ENCODE data around the gene GNAS.

DNA sequence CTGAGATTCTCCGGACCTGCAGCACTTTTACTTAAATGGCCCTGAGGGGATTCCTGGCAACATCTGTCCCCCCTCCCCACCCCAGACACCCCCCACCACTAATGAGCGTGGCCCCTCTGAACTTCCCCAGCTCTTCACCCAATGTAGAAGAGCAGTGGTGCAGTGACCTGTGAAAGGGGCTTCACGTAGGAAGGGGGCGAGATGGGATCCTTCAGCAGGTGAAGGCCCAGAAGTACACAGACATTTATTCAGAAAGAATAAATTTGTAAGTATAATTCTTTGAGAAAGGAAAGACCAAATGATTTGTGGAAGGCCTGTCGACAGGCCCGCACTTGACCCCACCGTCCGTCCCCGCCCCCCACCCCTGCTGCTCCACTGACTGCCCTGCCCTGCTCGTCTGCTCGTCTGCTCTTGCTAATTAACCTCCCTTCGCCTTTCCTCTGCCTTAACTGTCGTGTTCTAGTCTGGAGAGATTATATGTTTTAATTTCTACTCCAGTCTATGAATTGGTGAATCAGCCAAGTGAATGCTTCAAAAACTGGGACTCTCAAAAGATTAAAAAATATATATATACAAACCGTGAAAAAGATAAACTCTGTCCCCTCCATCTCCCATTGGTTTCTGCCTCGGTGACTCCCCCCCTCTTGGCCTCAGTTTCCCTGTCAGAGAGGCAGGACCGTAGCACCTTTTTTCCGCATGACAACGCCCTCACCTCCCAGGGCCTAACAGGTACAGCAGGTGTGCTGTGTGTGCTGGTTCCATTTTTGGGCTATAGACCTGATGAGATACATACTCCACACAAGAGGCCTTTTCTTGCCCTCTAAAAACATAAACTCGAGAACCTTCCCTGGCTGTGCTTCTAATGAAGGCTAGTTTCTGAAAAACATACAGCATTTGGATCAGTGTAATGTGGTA lies 49.2 kb downstream of the GNAS start:
- TF ChIP-seq, protein P1, sequence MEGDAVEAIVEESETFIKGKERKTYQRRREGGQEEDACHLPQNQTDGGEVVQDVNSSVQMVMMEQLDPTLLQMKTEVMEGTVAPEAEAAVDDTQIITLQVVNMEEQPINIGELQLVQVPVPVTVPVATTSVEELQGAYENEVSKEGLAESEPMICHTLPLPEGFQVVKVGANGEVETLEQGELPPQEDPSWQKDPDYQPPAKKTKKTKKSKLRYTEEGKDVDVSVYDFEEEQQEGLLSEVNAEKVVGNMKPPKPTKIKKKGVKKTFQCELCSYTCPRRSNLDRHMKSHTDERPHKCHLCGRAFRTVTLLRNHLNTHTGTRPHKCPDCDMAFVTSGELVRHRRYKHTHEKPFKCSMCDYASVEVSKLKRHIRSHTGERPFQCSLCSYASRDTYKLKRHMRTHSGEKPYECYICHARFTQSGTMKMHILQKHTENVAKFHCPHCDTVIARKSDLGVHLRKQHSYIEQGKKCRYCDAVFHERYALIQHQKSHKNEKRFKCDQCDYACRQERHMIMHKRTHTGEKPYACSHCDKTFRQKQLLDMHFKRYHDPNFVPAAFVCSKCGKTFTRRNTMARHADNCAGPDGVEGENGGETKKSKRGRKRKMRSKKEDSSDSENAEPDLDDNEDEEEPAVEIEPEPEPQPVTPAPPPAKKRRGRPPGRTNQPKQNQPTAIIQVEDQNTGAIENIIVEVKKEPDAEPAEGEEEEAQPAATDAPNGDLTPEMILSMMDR (IDR thresholded peaks at IDR 0.05) = no peak
- TF ChIP-seq EP300 (IDR thresholded peaks at IDR 0.05) = no peak
